ENCODE measurements around the gene POLN.

The POLN gene

DNA sequence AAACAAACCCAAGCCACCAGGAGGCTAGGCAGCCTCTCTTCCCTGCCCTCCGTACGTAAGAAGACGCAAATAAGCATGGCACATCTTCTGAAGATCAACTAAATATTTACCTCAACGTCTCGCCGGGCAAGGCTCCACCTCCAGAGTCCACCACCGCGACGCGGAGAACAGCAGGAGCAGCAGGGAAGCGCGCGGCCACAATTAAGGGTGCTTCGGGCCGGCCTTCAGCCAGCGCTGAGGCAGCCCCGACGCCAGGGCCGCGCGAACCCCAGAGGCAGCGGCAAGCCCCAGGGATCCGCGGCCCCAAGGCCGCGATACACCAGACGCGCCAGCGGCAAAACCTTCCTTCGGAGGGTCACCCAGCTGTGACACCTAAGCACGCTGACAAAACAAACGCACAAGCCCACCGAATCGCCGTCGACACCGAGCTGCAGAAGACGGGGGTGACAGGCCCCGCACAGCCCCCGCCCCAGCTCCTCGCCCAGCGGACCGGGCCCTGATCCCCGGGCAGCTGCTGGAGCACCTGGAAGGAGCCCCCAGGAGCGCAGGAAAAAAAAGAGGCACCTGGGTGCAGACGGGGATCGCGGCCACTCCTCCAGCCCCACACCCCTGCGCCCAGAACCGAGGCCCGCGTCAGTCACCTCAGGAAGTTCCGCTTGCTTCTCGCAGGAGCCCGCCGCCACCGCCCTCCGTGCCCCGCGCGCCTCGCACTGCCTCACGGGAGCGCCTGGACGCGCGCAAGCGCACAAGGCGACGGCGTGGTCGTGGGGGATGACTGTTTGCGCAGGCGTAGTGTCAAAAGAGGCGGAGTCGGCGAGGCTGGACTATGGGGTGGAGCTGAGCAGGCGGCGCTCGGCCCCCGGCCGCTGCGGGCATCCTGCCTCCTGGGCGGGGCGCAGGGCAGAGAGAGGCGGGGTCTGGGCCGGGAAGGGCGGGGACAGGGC lies at the start of gene POLN, which contains the start of gene HAUS3:
TSS of gene POLN (minus strand) at position 712 of the 944 bp plus-strand sequence. CDS start 12,890 bp downstream, outside the sequence.
TSS of gene HAUS3 (minus strand) at position 712 of the 944 bp plus-strand sequence. CDS start 1,175 bp downstream, outside the sequence.
- peak; percentile 100 for DNase-seq (ENCODE audit: low spot score)

DNA sequence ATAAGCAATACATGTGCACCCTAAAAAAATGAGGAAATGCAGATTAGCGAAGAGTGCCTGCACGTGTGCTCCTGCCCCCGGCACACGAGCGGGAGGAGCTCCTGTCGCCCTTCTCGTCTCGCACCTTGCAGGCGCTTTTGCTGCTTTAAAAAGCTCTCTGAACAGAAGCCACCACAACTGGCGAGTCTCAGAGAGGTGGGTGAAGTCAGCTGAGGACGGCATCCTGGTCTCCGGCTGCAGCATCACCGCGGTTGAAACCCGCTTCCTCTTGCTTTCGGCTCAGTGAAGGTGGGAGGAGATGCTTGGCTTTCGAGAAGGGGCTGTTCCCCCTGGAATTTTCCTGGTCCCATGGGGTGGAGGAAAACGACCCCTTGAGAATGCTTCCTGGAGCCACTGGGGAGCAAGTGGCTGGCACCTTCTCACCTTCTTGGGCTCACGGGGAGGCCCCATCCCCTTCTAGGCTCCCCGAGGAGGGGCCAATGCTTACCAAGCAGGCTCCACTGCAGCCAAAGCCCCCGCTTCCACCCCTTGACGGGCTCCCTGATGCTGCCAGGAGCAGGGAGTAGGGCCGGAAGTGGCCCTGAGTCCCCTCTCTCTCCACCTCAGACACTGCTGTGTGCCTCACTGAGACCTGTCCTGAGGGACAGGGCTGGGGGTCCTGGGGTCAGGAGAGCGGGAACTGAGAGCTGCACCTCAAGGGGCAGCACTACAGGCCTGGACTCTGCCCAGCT lies 49.2 kb upstream of the POLN start:
- no peak for DNase-seq (ENCODE audit: low spot score)

DNA sequence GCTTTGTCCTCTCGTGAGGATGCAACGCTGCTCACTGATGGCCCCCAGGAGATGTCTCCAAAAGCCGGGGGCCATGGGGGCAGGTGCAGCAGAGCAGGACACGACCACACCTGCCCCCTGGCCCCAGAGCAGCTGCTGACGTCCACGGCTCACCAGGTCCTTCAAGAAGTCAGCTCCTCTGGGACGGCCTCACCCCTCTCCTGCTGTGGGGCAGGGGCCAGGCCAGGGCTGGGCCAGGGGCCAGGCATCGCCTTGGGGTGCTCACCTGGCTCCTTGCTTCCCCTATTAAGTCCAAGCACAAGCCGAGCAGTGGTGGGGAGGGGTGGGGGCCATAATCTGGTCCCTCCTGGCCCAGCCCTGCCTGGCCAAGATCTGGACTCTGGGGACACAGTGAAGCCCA lies 48.6 kb upstream of the POLN start:
- no peak for DNase-seq (ENCODE audit: low spot score)

DNA sequence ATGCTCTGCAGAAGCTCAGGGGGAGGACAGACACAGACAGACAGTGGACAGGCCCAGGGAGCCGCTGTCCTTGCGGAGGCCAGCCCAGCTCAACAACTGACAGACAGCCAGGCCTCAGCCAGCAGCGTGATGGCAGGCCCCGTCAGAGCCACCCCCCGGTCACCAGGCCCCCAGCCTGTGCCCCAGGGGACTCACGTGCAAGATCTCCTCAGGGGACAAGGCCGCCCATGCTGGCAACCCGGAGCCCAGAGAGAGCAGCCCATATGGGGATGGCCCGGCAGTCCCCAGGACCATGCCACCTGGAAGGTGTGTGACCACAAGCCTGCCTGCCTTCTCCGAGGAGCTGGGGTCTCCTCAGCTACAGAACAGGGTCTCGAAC lies 48.0 kb upstream of the POLN start:
- no peak for DNase-seq (ENCODE audit: low spot score)

DNA sequence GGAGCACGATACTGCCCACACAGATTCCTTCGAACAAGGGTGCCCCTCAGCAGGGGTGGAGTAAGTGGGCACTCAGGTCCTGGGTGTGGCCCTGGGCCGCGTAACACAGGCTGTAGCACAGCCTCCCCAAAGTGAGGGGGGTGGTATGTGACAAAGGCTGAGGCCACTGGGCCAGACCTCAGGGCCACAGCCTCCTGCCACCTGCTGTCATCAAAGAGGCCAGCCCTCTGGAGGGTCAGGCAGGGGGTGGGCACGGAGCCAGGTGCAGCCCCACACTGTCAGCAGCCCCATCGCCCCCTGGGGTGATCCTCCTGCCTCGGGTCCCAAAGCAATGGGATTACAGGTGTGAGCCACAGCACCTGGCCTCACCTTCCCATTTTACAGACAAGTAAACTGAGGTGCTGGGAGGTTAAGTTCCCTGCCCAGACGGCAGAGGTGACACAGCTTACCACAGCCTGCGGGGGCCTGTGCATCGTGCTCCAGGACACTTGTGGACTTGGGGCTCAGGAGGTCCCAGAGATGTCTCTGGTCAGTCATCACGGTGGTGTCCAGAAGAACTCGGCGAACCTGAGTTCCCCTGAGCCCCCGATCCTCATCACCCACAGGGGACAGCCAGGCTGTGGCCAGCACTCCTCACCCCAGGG lies 47.5 kb upstream of the POLN start:
- no peak for DNase-seq (ENCODE audit: low spot score)

DNA sequence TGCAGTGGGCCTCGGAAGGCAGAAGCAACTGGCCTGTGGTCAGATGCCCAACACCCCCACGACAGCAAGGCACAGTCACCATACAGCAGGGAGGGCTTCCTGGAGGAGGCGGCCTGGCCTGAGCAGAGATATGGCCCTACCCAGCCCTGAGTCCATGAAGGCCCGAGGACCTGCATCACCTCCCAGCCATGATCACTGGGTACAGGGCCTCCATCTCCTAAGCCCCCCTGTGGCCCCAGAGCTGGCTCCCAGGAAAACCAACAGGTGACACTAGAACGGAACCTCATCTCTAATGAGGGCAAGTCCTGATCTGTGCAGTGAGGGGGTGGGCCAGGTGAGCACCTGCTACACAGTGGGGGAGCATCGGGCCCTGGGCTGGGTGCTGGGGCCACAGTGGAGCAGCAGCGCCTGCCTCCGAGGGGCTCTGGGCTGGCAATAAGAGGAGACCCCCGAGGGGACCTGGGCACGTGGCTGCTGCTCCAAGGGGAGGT lies 46.2 kb upstream of the POLN start:
- DNase-seq (ENCODE audit: low spot score) = no peak

DNA sequence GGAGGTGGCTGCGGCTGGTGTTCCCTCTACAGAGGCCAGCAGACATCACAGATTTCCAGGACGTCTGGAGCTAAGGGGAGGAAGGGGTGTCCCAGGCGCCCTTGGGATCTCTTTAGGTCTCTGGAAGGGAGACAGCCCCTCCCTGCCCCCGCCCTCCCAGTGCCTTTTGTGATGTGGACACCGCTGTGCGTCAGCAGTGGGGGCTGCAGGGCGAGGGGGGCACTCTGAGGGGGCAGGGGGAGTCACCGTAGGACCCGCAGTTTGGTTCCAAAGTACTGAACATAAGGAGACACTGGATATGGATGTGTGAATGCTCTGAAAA lies 45.6 kb upstream of the POLN start:
- DNase-seq (ENCODE audit: low spot score) = no peak

DNA sequence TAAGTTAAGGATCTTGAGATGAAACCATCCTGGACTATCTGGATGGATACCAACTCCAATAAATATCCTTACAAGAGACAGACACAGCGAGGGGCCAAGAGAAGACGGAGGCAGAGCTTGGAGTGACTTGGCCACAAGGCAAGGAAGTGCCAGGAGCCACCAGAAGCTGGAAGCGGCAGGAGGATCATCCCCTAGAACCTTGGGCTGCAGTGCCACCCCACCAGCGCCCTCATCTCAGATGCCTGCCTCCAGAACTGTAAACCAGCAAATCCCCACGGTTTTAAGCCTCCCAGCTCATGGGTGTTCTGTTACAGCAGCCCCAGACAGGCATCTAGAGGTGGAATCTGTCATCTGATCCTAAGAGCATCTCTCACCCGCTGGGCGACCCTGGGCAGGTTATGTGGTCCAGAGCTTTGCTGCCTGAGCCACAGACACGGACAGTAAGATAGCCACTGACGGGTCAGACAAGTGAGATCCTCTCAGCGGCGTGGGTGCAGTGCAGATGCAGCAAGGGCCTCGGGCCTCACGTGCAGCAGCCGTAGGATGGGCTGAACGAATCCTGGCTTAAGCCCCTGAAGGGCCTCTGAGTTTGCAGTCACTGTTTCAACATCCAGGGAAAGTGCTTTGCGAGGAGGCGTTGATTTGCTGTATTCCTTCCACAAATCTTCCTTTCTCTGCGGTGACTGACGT lies 45.1 kb upstream of the POLN start:
- no peak for DNase-seq (ENCODE audit: low spot score)

DNA sequence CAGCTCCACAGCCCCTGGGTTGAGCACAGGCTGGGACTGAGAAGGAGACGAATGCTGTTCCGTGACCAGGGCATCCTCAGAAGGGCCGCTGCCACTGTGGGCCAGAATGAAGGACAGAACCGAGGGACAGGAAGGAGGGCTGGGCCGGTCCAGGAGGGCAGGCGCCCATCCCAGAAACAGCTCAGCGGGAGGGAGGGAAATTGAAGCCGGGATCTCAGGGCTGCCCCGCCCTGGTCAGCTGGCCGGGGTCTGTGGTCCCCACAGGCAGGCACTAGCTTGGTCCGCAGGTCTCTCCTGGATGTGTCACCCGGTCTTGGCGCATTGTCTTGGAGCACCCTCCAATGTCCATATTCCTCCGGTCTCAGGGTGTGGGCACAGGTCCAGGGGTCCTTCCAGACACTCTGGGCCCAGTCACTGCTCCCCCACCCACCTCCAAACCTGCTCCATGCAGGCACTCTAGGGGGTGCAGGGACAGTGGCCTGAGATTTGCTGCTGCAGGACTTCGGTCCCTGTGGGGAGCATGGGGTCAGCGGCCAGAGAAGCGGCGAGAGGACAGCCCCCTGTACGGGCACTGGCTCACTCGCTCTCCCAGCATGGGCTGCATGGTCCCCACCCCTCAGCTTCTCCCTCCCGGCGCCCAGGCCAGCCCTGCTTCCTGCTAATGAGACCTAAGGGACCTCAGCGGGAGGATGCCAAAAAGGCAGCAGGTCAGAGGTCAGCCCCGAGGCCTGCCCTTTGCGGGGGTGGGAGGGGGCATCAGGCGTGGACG lies 43.9 kb upstream of the POLN start:
- no peak for DNase-seq (ENCODE audit: low spot score)

DNA sequence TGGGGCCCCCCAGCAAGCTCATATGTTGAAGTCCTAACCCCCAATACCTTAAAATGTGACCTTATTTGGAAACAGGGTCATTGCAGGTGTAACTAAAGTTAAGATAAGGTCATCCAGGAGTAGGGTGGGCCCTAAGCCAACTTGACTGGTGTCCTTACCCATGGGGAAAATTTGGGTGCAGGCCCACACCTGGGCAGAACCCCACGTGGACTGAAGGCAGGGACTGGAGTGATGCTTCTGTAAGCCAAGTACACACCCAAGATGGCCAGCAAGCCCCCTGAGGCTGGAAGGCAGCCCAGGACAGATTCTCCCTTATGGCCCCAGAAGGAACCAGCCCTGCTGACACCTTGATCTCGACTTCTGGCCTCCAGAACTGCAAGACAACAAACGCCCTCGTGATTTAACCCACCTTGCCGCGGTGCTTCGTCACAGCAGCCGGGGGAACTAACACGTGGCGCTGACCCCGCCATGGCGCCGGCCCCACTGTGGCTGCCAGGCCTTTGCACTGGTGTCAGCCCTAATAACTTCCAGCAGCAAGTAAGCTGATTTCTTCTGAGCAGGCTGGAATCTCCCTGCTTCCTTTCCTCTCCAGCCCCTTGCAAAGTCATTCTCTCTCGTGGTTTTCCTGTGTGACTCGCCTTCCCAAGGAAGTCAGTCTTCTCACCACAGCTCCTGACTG lies 43.2 kb upstream of the POLN start:
- DNase-seq (ENCODE audit: low spot score) = peak; percentile 73

DNA sequence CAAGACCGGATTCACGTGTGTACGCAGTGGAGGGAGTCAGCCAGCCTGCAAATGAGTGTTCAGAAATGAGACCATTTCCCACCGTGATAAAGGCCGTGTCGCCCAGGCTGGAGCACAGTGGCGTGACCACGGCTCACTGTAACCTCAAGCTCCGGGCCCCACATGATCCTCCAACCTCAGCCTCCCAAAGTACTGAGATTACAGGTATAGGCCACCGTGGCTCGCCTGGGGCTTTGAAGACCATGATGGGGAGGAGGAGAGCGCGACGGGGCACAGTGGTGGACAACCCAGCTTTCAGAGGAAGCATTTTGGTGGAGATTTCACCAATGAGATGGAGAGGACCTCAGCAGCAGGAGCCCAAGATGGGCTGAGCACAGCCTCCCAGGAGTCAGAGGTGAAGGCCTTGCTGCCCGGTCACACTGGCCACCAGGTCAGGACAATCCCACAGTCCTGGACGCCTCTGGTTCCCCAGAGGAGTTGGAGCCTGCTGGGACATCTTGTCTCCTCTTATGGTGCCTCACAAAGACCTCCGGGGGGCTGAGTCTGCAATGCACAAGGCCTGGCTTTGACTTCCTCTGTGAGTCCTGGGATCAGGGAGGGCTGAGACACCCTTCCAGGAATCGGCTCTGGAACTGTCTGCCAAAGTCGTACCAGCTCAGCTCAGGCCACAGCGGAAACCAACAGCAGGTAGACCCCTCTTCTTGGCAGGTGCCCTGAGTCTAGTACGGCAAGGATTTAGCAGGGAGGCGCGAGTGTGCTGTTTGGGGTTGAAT lies 42.4 kb upstream of the POLN start:
- DNase-seq (ENCODE audit: low spot score) = no peak

DNA sequence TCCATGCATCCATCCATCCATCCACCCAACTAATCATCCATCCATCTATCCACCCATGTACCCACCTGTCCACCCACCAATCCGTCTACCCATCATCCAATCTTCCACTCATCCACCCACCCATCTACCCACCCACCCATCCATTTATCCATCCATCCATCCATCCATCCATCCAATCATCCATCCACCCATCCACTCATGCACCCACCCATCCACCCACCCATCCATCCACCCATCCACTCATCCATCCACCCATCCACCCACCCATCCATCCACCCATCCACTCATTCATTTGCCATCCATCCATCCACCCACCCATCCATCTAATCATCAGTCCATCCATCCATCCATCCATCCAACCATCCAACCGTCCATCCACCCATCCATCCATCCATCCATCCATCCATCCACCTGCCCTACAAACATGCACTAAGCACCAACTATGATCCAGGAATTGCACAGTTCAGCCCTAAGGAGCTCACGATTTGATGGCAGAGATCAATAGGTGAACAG lies 41.3 kb upstream of the POLN start:
- DNase-seq (ENCODE audit: low spot score) = no peak

DNA sequence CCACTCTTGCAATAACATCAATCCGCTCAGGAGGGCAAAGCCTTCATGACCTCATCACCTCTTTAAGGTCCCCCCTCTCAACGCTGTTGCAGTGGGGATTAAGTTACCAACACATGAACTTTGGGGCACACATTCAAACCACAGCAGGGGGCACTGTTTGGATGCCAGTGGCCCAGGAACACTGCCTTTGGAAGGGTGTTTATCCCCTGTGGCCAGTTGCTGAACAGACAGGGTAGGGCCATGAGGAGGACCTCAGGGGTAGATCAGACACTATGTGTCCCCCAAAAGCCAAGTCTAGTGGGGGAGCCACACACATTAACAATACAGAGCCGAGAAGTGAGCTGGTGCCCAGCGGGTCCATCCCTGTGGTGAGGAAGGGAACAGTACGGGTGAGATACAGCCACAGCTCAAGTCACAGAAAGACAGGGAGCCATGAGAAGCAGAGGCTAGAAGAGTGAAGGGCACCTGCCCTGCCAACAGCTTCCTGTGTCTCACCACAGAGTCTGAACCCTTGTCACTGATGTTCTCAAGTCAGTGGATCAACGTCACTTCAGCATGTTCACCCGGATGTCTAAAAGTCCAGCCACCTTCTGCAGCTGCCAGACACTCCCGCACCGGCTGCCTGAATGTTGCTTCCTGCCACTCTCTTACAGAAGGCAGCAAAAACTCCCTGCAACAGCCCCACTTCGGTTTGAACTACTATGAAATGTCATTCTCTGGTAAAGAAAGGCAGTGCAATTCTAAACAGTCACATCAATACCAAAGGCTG lies 39.8 kb upstream of the POLN start:
- DNase-seq (ENCODE audit: low spot score) = no peak

DNA sequence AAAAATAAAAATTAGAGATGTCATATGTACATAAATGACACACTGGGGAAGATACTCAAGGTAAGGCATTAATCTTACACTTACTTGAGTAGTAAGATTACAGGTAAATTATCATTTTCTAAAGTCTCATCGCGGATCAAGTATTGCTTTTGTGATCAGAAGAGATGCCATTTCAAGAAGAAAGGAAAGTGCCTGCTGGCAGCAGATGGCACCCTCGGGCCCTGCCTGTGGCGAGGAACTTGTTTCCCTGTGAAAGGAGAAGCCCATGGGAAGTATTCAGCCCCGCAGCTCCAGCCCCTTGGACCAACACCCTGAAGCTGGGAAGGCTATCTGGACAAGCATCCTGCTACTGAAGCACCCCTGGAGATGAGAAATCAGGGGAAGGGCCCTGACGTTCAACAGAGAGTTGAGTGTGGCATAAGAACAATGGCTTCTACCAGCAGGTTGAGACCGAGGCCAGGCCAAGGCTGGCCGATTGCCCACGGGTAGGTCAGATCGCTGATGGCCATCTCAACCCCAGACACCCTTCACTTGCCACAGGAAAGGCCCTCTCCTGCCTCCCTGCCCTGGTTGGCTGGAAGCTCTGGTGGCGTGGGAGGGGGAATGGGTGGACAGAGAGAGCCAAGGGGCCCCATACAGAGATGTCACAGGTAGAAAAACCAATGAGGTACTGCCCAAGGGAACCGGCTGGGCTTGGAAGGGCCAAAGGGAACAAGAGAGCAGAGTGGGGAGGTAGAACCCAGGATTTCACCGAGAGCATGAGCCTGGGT lies 38.8 kb upstream of the POLN start:
- no peak for DNase-seq (ENCODE audit: low spot score)

DNA sequence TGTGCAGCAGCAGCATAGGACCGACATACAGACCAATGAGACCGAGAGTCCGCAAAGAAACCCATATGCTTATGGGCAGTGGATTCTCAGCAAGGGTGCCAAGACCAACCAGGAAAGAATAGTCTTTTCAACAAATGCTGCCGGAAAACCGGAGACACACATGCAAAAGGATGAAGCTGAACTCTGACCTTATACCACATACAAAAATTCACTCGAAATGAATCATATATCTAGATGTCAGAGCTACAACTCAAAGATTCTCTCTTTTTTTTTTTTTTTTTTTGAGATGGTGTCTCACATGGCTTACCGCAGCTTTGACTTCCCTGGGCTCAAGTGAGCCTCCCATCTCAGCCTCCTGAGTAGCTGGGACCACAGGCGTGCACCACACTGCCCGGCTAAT lies 36.0 kb upstream of the POLN start:
- DNase-seq (ENCODE audit: low spot score) = no peak

DNA sequence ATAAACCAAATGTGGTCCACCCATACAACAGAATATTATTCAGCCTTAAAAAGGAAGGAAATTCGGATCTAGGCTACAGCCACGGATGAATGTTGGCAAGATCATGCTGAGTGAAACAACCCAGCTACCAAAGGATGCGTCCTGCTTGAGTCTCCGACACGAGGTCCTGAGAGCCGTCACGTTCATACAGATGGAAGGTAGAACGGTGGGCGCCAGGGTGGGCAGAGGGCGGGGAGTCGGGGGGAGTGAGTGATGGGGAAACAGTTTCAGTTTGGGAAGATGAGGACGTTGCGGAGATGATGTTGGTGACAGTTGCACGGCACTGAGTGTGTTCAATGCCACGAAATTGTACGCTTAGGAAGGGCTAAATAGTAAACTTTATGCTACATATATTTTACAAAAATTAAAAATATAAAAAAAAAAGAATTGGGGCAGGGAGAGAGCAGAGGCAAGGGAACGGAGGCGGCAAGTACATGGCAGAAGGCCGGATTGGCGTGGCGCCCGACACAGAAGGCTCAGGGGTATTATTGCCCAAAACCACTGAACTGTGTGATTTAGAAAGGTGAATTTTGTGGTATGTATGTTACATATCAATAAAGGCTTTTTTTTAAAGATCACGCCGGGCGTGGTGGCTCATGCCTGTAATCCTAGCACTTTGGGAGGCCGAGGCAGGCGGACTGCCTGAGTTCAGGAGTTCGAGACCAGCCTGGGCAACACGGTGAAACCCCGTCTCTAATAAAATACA lies 34.8 kb upstream of the POLN start:
- DNase-seq (ENCODE audit: low spot score) = no peak

DNA sequence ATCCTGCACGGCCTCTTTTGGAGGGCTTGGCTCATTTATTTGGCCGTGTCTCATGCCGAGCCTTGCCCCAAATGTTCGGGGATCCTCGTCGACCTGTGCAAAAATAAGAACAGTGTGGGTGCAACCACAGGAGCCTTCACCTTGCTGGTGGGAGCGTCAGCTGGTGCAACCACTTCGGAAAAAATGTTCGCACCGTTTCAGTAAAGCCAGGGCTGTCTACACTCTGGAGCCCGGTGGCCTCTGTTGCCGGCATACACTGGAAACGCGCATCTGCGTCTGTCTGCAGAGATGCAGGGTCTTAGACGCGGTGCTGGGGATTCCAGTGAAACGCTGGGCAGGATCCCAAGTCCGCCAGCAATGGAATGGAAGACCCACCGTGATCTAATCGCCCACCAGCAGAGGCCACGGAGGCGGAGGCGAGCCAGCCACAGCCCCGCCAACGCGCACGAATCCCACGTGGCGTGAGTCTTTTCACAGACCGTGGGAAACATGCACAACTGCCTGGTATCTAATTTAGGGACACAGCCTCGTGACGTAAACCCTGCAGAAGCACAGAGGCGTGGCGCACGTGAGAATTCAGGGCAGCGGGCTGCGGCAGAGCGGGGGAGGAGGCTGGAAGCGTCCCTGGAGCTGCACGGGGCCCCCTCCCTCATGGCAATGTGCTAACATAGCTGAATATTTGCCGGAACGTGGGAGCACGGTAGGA lies 33.8 kb upstream of the POLN start:
- DNase-seq (ENCODE audit: low spot score) = no peak
